ENCODE data around the gene SWT1.

Gene SWT1

GRCh38 chr1:185265314-185265713, 108.3 kb downstream of the SWT1 start:
- H3K36me3 ChIP-seq (ENCODE audit: insufficient read depth, low read length): no peaks in the 10 kb centered on the region

GRCh38 chr1:185267301-185267700, 110.3 kb downstream of the SWT1 start:
- no peak overlapping the region for H3K27ac ChIP-seq (ENCODE audit: low read depth, low read length, poor library complexity, severe bottlenecking)
- no peaks in the 10 kb centered on the region for H3K27me3 ChIP-seq (ENCODE audit: insufficient read depth, low read length)
- H3K9ac ChIP-seq (ENCODE audit: low read length): no peak overlapping the region
- no peaks in the 10 kb centered on the region for H3K9me3 ChIP-seq (ENCODE audit: low read length)
- no peaks in the 10 kb centered on the region for H3F3A ChIP-seq (ENCODE audit: insufficient read depth, low read length)
- no peaks in the 10 kb centered on the region for H3K79me2 ChIP-seq (ENCODE audit: insufficient read depth, low read length)
- H3K4me2 ChIP-seq (ENCODE audit: low read length): no peak overlapping the region
- H4K20me1 ChIP-seq (ENCODE audit: insufficient read depth, low read length): no peaks in the 10 kb centered on the region
- H3K9me2 ChIP-seq (ENCODE audit: low read depth, low read length): no peaks in the 10 kb centered on the region
- no peaks in the 10 kb centered on the region for H3K4me1 ChIP-seq (ENCODE audit: insufficient read depth, low read length, severe bottlenecking)
- no peaks in the 10 kb centered on the region for H3K36me3 ChIP-seq (ENCODE audit: insufficient read depth, low read length)
- no peak overlapping the region for H2AFZ ChIP-seq (ENCODE audit: low read length)
- H3K4me3 ChIP-seq (ENCODE audit: low read depth, low read length, poor library complexity, severe bottlenecking): no peak overlapping the region
- TF ChIP-seq, protein P1, sequence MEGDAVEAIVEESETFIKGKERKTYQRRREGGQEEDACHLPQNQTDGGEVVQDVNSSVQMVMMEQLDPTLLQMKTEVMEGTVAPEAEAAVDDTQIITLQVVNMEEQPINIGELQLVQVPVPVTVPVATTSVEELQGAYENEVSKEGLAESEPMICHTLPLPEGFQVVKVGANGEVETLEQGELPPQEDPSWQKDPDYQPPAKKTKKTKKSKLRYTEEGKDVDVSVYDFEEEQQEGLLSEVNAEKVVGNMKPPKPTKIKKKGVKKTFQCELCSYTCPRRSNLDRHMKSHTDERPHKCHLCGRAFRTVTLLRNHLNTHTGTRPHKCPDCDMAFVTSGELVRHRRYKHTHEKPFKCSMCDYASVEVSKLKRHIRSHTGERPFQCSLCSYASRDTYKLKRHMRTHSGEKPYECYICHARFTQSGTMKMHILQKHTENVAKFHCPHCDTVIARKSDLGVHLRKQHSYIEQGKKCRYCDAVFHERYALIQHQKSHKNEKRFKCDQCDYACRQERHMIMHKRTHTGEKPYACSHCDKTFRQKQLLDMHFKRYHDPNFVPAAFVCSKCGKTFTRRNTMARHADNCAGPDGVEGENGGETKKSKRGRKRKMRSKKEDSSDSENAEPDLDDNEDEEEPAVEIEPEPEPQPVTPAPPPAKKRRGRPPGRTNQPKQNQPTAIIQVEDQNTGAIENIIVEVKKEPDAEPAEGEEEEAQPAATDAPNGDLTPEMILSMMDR (IDR thresholded peaks at IDR 0.05; ENCODE audit: low read length): no peak

More at GRCh38 chr1:185265314-185265713, 108.3 kb downstream of the SWT1 start:
- H3K79me2 ChIP-seq (ENCODE audit: insufficient read depth, low read length): no peaks in the 10 kb centered on the region
- no peak overlapping the region for H2AFZ ChIP-seq (ENCODE audit: low read length)
- no peak overlapping the region for H3K9ac ChIP-seq (ENCODE audit: low read length)
- no peak overlapping the region for H3K4me3 ChIP-seq (ENCODE audit: low read depth, low read length, poor library complexity, severe bottlenecking)
- H3K27ac ChIP-seq (ENCODE audit: low read depth, low read length, poor library complexity, severe bottlenecking): no peak overlapping the region
- H3K4me1 ChIP-seq (ENCODE audit: insufficient read depth, low read length, severe bottlenecking): no peaks in the 10 kb centered on the region
- no peak overlapping the region for H3K4me2 ChIP-seq (ENCODE audit: low read length)
- no peaks in the 10 kb centered on the region for H3K27me3 ChIP-seq (ENCODE audit: insufficient read depth, low read length)
- no peaks in the 10 kb centered on the region for H3K9me3 ChIP-seq (ENCODE audit: low read length)
- no peaks in the 10 kb centered on the region for H4K20me1 ChIP-seq (ENCODE audit: insufficient read depth, low read length)
- TF ChIP-seq, protein P1 (IDR thresholded peaks at IDR 0.05; ENCODE audit: low read length): no peak
- TF ChIP-seq EZH2 (IDR thresholded peaks at IDR 0.05; ENCODE audit: borderline replicate concordance, low read length): no peak
- H3K9me2 ChIP-seq (ENCODE audit: low read depth, low read length): no peaks in the 10 kb centered on the region
- no peaks in the 10 kb centered on the region for H3F3A ChIP-seq (ENCODE audit: insufficient read depth, low read length)

GRCh38 chr1:185267701-185268100, 110.7 kb downstream of the SWT1 start:
- Histone ChIP-seq H3K4me1 (ENCODE audit: insufficient read depth, low read length, severe bottlenecking) (no peaks in the 10 kb centered on the region), H3K27me3 (ENCODE audit: insufficient read depth, low read length) (no peaks in the 10 kb centered on the region), H3K27ac (ENCODE audit: low read depth, low read length, poor library complexity, severe bottlenecking) (no peak overlapping the region), H3K36me3 (ENCODE audit: insufficient read depth, low read length) (no peaks in the 10 kb centered on the region), H3K9me3 (ENCODE audit: low read length) (no peaks in the 10 kb centered on the region), H3K9ac (ENCODE audit: low read length) (no peak overlapping the region), H3K4me2 (ENCODE audit: low read length) (no peak overlapping the region), H3K9me2 (ENCODE audit: low read depth, low read length) (no peaks in the 10 kb centered on the region), H3F3A (ENCODE audit: insufficient read depth, low read length) (no peaks in the 10 kb centered on the region), H4K20me1 (ENCODE audit: insufficient read depth, low read length) (no peaks in the 10 kb centered on the region), H3K79me2 (ENCODE audit: insufficient read depth, low read length) (no peaks in the 10 kb centered on the region), H2AFZ (ENCODE audit: low read length) (no peak overlapping the region), H3K4me3 (ENCODE audit: low read depth, low read length, poor library complexity, severe bottlenecking) (no peak overlapping the region)
- TF ChIP-seq EZH2 (IDR thresholded peaks at IDR 0.05; ENCODE audit: borderline replicate concordance, low read length): no peak
- TF ChIP-seq, protein P1 (IDR thresholded peaks at IDR 0.05; ENCODE audit: low read length): no peak
